ENCODE measurements around the gene ARL8B. TPM values are rescaled to one million over a fixed set of nuclear protein-coding genes. Genes with fewer than 3 reads are reported as not detected.

The ARL8B gene
- total and polyA plus RNA-seq, 10 of the 15 experiments (the other 5 are each of a cell fraction or from before 2014, with no cell fraction given): 22.0 to 80.6 (median 43.7) TPM

GRCh38 chr3:5194341-5194740, 72.2 kb downstream of the ARL8B start:
- H3K36me3 ChIP-seq (ENCODE audit: control insufficient read depth in 2 of 2, insufficient read depth in 2 of 2, low read length in 1 of 2): peaks cover 0 to 28% of the 10 kb centered on the region in 2 experiments; a peak in 2 of 4 replicates
- H4K20me1 ChIP-seq (ENCODE audit: control insufficient read depth, insufficient read depth): no peaks in the 10 kb centered on the region

GRCh38 chr3:5194801-5195509, 72.9 kb downstream of the ARL8B start:
- in situ Hi-C loops (cut with MboI) (loop anchor here (5.0 to 10.0 kb wide), 3 partner anchors 218 to 690 kb away; partner anchors contain the start of gene BHLHE40), intact Hi-C loops (cut with micrococcal nuclease; ENCODE audit: unreplicated experiment) (loop anchor here (5.0 to 10.0 kb wide), 2 partner anchors 180 to 348 kb away; no protein-coding TSS in a partner anchor)
- RAD21 ChIA-PET (ENCODE audit: unreplicated experiment): interaction anchor here (0.6 to 9.1 kb wide), 6 partner anchors 9 to 419 kb away, joined by 3 to 93 read pairs (median 14); partner anchors contain the start of gene EDEM1
- H3K27me3 ChIP-seq (replicated peaks in 1 of 2; ENCODE audit: control insufficient read depth in 2 of 2, insufficient read depth in 2 of 2, low read length in 1 of 2): no peaks in the 10 kb centered on the region
- DNase-seq (ENCODE audit: low read depth, low spot score) (no peak), ATAC-seq (peak; percentile 49), FAIRE-seq (no peak)
- no TSS peak for BruUV-seq (replicated peaks)
- CTCF ChIA-PET: interaction anchor here (0.7 to 18.8 kb wide), 7 partner anchors 10 to 305 kb away, joined by 3 to 163 read pairs (median 8); partner anchors contain the start of gene EDEM1
- H3K4me2 ChIP-seq (ENCODE audit: control insufficient read depth, insufficient read depth): peak overlapping the region; percentile 70
- SMC1A ChIA-PET (ENCODE audit: uncharacterized antibody, unreplicated experiment): interaction anchor here (0.6 to 20.1 kb wide), 11 partner anchors 7 to 103 kb away, joined by 3 to 284 read pairs (median 5); partner anchors contain the start of gene EDEM1
- POLR2A ChIA-PET: interaction anchor here (1.4 to 8.0 kb wide), 5 partner anchors 9 to 71 kb away, joined by 4 to 67 read pairs (median 8); no protein-coding TSS in a partner anchor
- H4K20me1 ChIP-seq (ENCODE audit: control insufficient read depth, insufficient read depth): no peaks in the 10 kb centered on the region
- no peak overlapping the region; the same call in 1 of the 2 replicates for H3K9ac ChIP-seq (ENCODE audit: control insufficient read depth, insufficient read depth, low read length)
- peak overlapping the region; percentile 39; the same call in 1 of the 2 replicates for H3K4me3 ChIP-seq
- H3K27ac ChIP-seq (ENCODE audit: control insufficient read depth, insufficient read depth): peak overlapping the region; percentile 94
- H3K4me1 ChIP-seq (ENCODE audit: control insufficient read depth, insufficient read depth, low read length): peaks cover 61% of the 10 kb centered on the region
- H2AFZ ChIP-seq (ENCODE audit: control insufficient read depth, low read depth, low read length): no peak overlapping the region
- peaks cover 96% of the 10 kb centered on the region for H3K79me2 ChIP-seq (ENCODE audit: control insufficient read depth, insufficient read depth, low read length)
- H3K9me3 ChIP-seq (replicated peaks; ENCODE audit: control insufficient read depth, insufficient read depth, low read length): no peaks in the 10 kb centered on the region
- 0% methylated on average over 2 of the region's 2 CpGs for WGBS (ENCODE audit: insufficient coverage, insufficient replicate concordance, low lambda C conversion rate, missing lambda C conversion rate)
- peaks cover 0 to 31% of the 10 kb centered on the region in 2 experiments; a peak in 2 of 4 replicates for H3K36me3 ChIP-seq (ENCODE audit: control insufficient read depth in 2 of 2, insufficient read depth in 2 of 2, low read length in 1 of 2)
- TF ChIP-seq MAX (IDR thresholded peaks at IDR 0.05; ENCODE audit: low read depth, low read length) (no peak), BMI1 (IDR thresholded peaks at IDR 0.05; ENCODE audit: borderline replicate concordance) (no peak), ZNF687 (IDR thresholded peaks at IDR 0.05) (peak; percentile 25; the same call in 1 of the 2 replicates), IKZF2 (IDR thresholded peaks at IDR 0.05) (peak in 1 of 2 experiments; percentile 26; a peak in 1 of 4 replicates), POLR2A (IDR thresholded peaks at IDR 0.05; ENCODE audit: low read depth, low read length) (peak; percentile 20; the same call in 1 of the 2 replicates), TCF12 (IDR thresholded peaks at IDR 0.05; ENCODE audit: low read depth, low read length) (no peak), CHD2 (IDR thresholded peaks at IDR 0.05; ENCODE audit: borderline replicate concordance, low read depth, low read length) (no peak)

More at GRCh38 chr3:5194341-5194740, 72.2 kb downstream of the ARL8B start:
- Histone ChIP-seq H2AFZ (ENCODE audit: control insufficient read depth, low read depth, low read length) (no peak overlapping the region), H3K4me3 (peak overlapping the region; percentile 39; the same call in 1 of the 2 replicates), H3K9ac (ENCODE audit: control insufficient read depth, insufficient read depth, low read length) (peak overlapping the region; percentile 16; the same call in 1 of the 2 replicates), H3K4me2 (ENCODE audit: control insufficient read depth, insufficient read depth) (peak overlapping the region; percentile 70), H3K27ac (ENCODE audit: control insufficient read depth, insufficient read depth) (peak overlapping the region; percentile 94), H3K9me3 (replicated peaks; ENCODE audit: control insufficient read depth, insufficient read depth, low read length) (no peaks in the 10 kb centered on the region), H3K4me1 (ENCODE audit: control insufficient read depth, insufficient read depth, low read length) (peaks cover 55% of the 10 kb centered on the region), H3K27me3 (replicated peaks in 1 of 2; ENCODE audit: control insufficient read depth in 2 of 2, insufficient read depth in 2 of 2, low read length in 1 of 2) (no peaks in the 10 kb centered on the region), H3K79me2 (ENCODE audit: control insufficient read depth, insufficient read depth, low read length) (peaks cover 97% of the 10 kb centered on the region)
- DNase-seq (ENCODE audit: low read depth, low spot score) (no peak), FAIRE-seq (no peak), ATAC-seq (no peak)
- ChIA-PET SMC1A (ENCODE audit: uncharacterized antibody, unreplicated experiment) (interaction anchor here (1.2 to 20.1 kb wide), 9 partner anchors 8 to 213 kb away, joined by 3 to 284 read pairs (median 6); partner anchors contain the start of gene EDEM1), RAD21 (ENCODE audit: unreplicated experiment) (interaction anchor here (0.7 to 9.1 kb wide), 5 partner anchors 9 to 104 kb away, joined by 3 to 93 read pairs (median 15); partner anchors contain the start of gene EDEM1), CTCF (interaction anchor here (1.0 to 18.8 kb wide), 8 partner anchors 11 to 72 kb away, joined by 3 to 163 read pairs (median 9); partner anchors contain the start of genes ARL8B and EDEM1), POLR2A (interaction anchor here (1.4 to 8.0 kb wide), 6 partner anchors 9 to 70 kb away, joined by 4 to 67 read pairs (median 8); no protein-coding TSS in a partner anchor)
- WGBS (ENCODE audit: insufficient coverage, insufficient replicate concordance, low lambda C conversion rate, missing lambda C conversion rate): 4% methylated on average over 2 of the region's 2 CpGs
- no TSS peak for BruUV-seq (replicated peaks)
- in situ Hi-C loops (cut with MboI) (loop anchor here (10.0 kb wide), 2 partner anchors 360 to 690 kb away; no protein-coding TSS in a partner anchor), intact Hi-C loops (cut with micrococcal nuclease; ENCODE audit: unreplicated experiment) (loop anchor here (10.0 kb wide), 1 partner anchor 180 kb away; no protein-coding TSS in a partner anchor)
- TF ChIP-seq SMAD1 (IDR thresholded peaks at IDR 0.05; ENCODE audit: low read depth, partially characterized antibody) (no peak), CBX3 (IDR thresholded peaks at IDR 0.05; ENCODE audit: borderline replicate concordance, low read depth) (no peak), DPF2 (IDR thresholded peaks at IDR 0.05) (0 out of 2 replicates have a peak, but pooled peaks have one; percentile 34)

Data from GM12878 (cell line).